K562 (cell line): ENCODE data around the gene ADAM19. TPM values are rescaled to one million over a fixed set of nuclear protein-coding genes. Genes with fewer than 3 reads are reported as not detected.
A peak's percentile ranks its signal among the peaks of the same experiment; 100 is the strongest.

Experiments used
- ATAC-seq: fragments of 200-7000 bp; cut with Tn5 transposase; 3 replicates; pipeline ENCODE4 v1.9.1; 2020; ENCODE audit warnings: moderate library complexity
- BruUV-seq: library from RNA; stranded (reverse); fragments of 400-500 nt; replicated peaks from 2 replicates; lab custom pipeline; 2021; lab: Mats Ljungman, UMichigan
- CTCF ChIA-PET: fragments of 300-600 bp; formaldehyde crosslinking; extraction: SDS; loops from one replicate; lab custom pipeline; 2021; ENCODE audit warnings: low intra/inter-chr PET ratio; lab: Yijun Ruan, JAX
- POLR2A ChIA-PET: fragments of 300-600, 350-650 bp; sonication (Branson Sonifier 250); formaldehyde crosslinking; extraction: SDS; loops from one replicate; lab custom pipeline; 2021; ENCODE audit warnings: antibody characterized with exemption, inconsistent platforms; lab: Yijun Ruan, JAX
- DNase-seq, 4 experiments: peaks; one replicate each; pipeline versions ENCODE4 v3.0.0 to v3.0.0-alpha.2; 2011 to 2018; ENCODE audit warnings: low spot score in 3 of 4, mixed read lengths in 3 of 4; ENCODE audit errors: extremely low read depth in 1 of 4
- FAIRE-seq: peaks from 2 replicates; lab custom pipeline; 2011; peaks lifted over from hg19 to GRCh38; lab: Jason Lieb, UNC
- H2AFZ ChIP-seq: 2 replicates; pipeline ENCODE4 v1.6.0; 2011; ENCODE audit warnings: low read depth, low read length, control low read depth, inconsistent platforms
- H3K27ac ChIP-seq: fragments of 200-600 bp; 3 replicates; pipeline ENCODE4 v1.8.0; 2011; ENCODE audit warnings: low read depth, mild to moderate bottlenecking, control low read depth, inconsistent platforms, low read length, moderate library complexity, mixed read lengths; ENCODE audit errors: extremely low read depth
- H3K27me3 ChIP-seq, 2 experiments: fragments of 300-600 bp in 1 of 2; 2 replicates in 1 of 2; 3 replicates in 1 of 2; pipeline versions ENCODE4 v1.6.0 to v1.8.0; 2011; ENCODE audit warnings: inconsistent platforms in 2 of 2, low read length in 2 of 2, mild to moderate bottlenecking in 1 of 2, mixed read lengths in 1 of 2, moderate library complexity in 1 of 2; ENCODE audit not compliant: control insufficient read depth in 2 of 2, insufficient read depth in 2 of 2
- H3K36me3 ChIP-seq: fragments of 300-600 bp; 3 replicates; pipeline ENCODE4 v1.8.0; 2011; ENCODE audit warnings: mild to moderate bottlenecking, low read length, inconsistent platforms; ENCODE audit not compliant: control insufficient read depth, insufficient read depth
- H3K4me1 ChIP-seq, 2 experiments: fragments of 200-600 bp in 1 of 2; replicated peaks in 1 of 2; 2 replicates in 1 of 2; 3 replicates in 1 of 2; pipeline versions ENCODE4 v1.5.1 to v1.8.0; 2011; ENCODE audit warnings: inconsistent platforms in 2 of 2, low read length in 2 of 2, mild to moderate bottlenecking in 1 of 2, mixed read lengths in 1 of 2, moderate library complexity in 1 of 2; ENCODE audit not compliant: control insufficient read depth in 2 of 2, insufficient read depth in 2 of 2
- H3K4me2 ChIP-seq: 2 replicates; pipeline ENCODE4 v1.6.1; 2011; ENCODE audit warnings: low read length, control low read depth, inconsistent platforms, mixed read lengths; ENCODE audit not compliant: insufficient read depth
- H3K4me3 ChIP-seq: fragments of 200-600 bp; sonication (generic), shearing (Covaris generic); 2 replicates; pipeline ENCODE4 v1.5.1; 2016; ENCODE audit warnings: control low read depth, inconsistent platforms
- H3K79me2 ChIP-seq: fragments of 200-600 bp; 3 replicates; pipeline ENCODE4 v1.8.0; 2011; ENCODE audit warnings: low read length, inconsistent platforms; ENCODE audit not compliant: control insufficient read depth, insufficient read depth
- H3K9ac ChIP-seq, 2 experiments: 2 replicates each; pipeline versions ENCODE4 v1.6.0 to v1.6.1; 2011; ENCODE audit warnings: low read depth in 2 of 2, low read length in 2 of 2, control low read depth in 1 of 2, inconsistent platforms in 1 of 2, mild to moderate bottlenecking in 1 of 2, mixed read lengths in 1 of 2; ENCODE audit not compliant: insufficient read depth in 1 of 2
- H3K9me1 ChIP-seq: one replicate; pipeline ENCODE4 v1.6.0; 2011; ENCODE audit warnings: inconsistent platforms, mild to moderate bottlenecking, low read length, moderate library complexity; ENCODE audit not compliant: control insufficient read depth, insufficient read depth
- H3K9me3 ChIP-seq: replicated peaks from 2 replicates; pipeline ENCODE4 v1.5.1; 2011; ENCODE audit warnings: low read depth, low read length, inconsistent platforms; ENCODE audit not compliant: control insufficient read depth, insufficient read depth
- H4K20me1 ChIP-seq: replicated peaks from 2 replicates; pipeline ENCODE4 v1.6.1; 2011; ENCODE audit warnings: low read length, inconsistent platforms, mixed read lengths; ENCODE audit not compliant: control insufficient read depth, insufficient read depth
- ADNP ChIP-seq: fragments of 200-800 bp; sonication (Bioruptor generic); IDR thresholded peaks from 2 replicates; pipeline ENCODE4 v1.6.1; 2016; ENCODE audit warnings: missing genetic modification characterization, missing compliant biosample characterization
- BCOR ChIP-seq: fragments of 450-650 bp; IDR thresholded peaks from 2 replicates; pipeline ENCODE4 v1.6.1; 2016
- DMBX1 ChIP-seq: fragments of 250-450 bp; sonication (Bioruptor Pico); IDR thresholded peaks from 2 replicates; pipeline ENCODE4 v1.8.0; 2022; ENCODE audit warnings: inconsistent platforms, mild to moderate bottlenecking, moderate library complexity, borderline replicate concordance
- GABPB1 ChIP-seq: sonication (generic); formaldehyde crosslinking; IDR thresholded peaks from 2 replicates; pipeline ENCODE4 v1.8.0; 2022; ENCODE audit warnings: mild to moderate bottlenecking, missing genetic modification reagents
- GABPB2 ChIP-seq: fragments of 250-450 bp; sonication (Bioruptor Pico); conservative IDR thresholded peaks from 2 replicates; pipeline ENCODE4 v1.5.1; 2021; ENCODE audit warnings: mild to moderate bottlenecking
- HDAC2 ChIP-seq: fragments of 450-650 bp; IDR thresholded peaks from 2 replicates; pipeline ENCODE4 v1.6.1; 2016; ENCODE audit warnings: mild to moderate bottlenecking
- HIVEP1 ChIP-seq: fragments of 250-450 bp; sonication (Bioruptor Pico); IDR thresholded peaks from 2 replicates; pipeline ENCODE4 v1.4.0; 2020; ENCODE audit warnings: mild to moderate bottlenecking
- HSF4 ChIP-seq: fragments of 250-450 bp; sonication (Bioruptor Pico); IDR thresholded peaks from 2 replicates; pipeline ENCODE4 v2.1.2; 2022; ENCODE audit warnings: mild to moderate bottlenecking, moderate library complexity, borderline replicate concordance
- IFI16 ChIP-seq: fragments of 250-450 bp; sonication (Bioruptor Pico); IDR thresholded peaks from 2 replicates; pipeline ENCODE4 v2.1.2; 2022; ENCODE audit warnings: mild to moderate bottlenecking, inconsistent platforms
- NCOR1 ChIP-seq: fragments of 450-650 bp; IDR thresholded peaks from 2 replicates; pipeline ENCODE4 v1.6.1; 2016; ENCODE audit warnings: mild to moderate bottlenecking, moderate library complexity
- NFXL1 ChIP-seq: fragments of 450-650 bp; formaldehyde crosslinking; IDR thresholded peaks from 2 replicates; pipeline ENCODE4 v1.4.0; 2021; ENCODE audit warnings: mild to moderate bottlenecking
- RBM22 ChIP-seq: fragments of 200-400 bp; formaldehyde crosslinking; IDR thresholded peaks from 2 replicates; pipeline ENCODE4 v1.6.1; 2018; ENCODE audit warnings: low read length, low read depth; ENCODE audit not compliant: poor library complexity, severe bottlenecking
- RNF2 ChIP-seq: sonication (generic); IDR thresholded peaks from 2 replicates; pipeline ENCODE4 v1.6.1; 2016
- SP2 ChIP-seq: IDR thresholded peaks from 2 replicates; pipeline ENCODE4 v1.6.1; 2011; ENCODE audit warnings: mild to moderate bottlenecking, low read depth, low read length, moderate library complexity; ENCODE audit not compliant: poor library complexity, severe bottlenecking; ENCODE audit errors: extremely low read depth
- ZFPM2 ChIP-seq: fragments of 250-450 bp; sonication (Bioruptor Pico); IDR thresholded peaks from 2 replicates; pipeline ENCODE4 v1.5.1; 2022; ENCODE audit warnings: mild to moderate bottlenecking
- ZNF124 ChIP-seq: sonication (generic); formaldehyde crosslinking; IDR thresholded peaks from 2 replicates; pipeline ENCODE4 v1.8.1; 2022; ENCODE audit warnings: missing genetic modification reagents
- ZNF41 ChIP-seq: fragments of 250-450 bp; sonication (Bioruptor Pico); conservative IDR thresholded peaks from 2 replicates; pipeline ENCODE4 v1.4.0; 2020; ENCODE audit warnings: mild to moderate bottlenecking
- ZNF780A ChIP-seq: fragments of 250-450 bp; sonication (Bioruptor Pico); IDR thresholded peaks from 2 replicates; pipeline ENCODE4 v1.5.0; 2021; ENCODE audit warnings: mild to moderate bottlenecking
- WGBS: fragments of 100-300 bp; shearing (Covaris generic); methylation state at CpG from one replicate; pipeline ENCODE4 v1.1.6; 2016; ENCODE audit warnings: low coverage, mixed read lengths; ENCODE audit not compliant: insufficient coverage; ENCODE audit errors: missing lambda C conversion rate; 5-methylcytosine and 5-hydroxymethylcytosine counted together
- in situ Hi-C: fragments of 300-500 bp; cut with MboI; formaldehyde crosslinking; loops from 4 replicates; pipeline ENCODE4 v1.15.0; 2018; ENCODE audit warnings: inconsistent platforms, mixed read lengths
- intact Hi-C: fragments of 100-400 bp; cut with micrococcal nuclease; formaldehyde crosslinking; loops from 2 replicates; pipeline ENCODE4 v1.14.2; 2022
- polyA plus RNA-seq, 8 experiments: library from polyadenylated mRNA; depleted of rRNA in 4 of 8; stranded (reverse) in 5 of 8; unstranded in 3 of 8; fragments of >200 nt; fragmentation: Nextera tagmentation in 2 of 8; fragmentation: Illumina TruSeq in 1 of 8; extraction: Ambion mirVana in 2 of 8; extraction: Trizol in 1 of 8; gene quantifications; 2 replicates each; pipeline versions ENCODE4 v1.2.1 to v1.2.3, GENCODE V29; 2011 to 2014; ENCODE audit warnings: inconsistent platforms in 1 of 8, missing spikeins in 1 of 8
- total RNA-seq, 7 experiments: library from RNA; depleted of rRNA in 6 of 7; stranded (reverse); fragments of >200 nt in 6 of 7; fragmentation: Illumina TruSeq in 2 of 7; extraction: Trizol in 2 of 7; gene quantifications; 2 replicates each; pipeline versions ENCODE4 v1.2.1 to v1.2.3, GENCODE V29; 2011 to 2021; ENCODE audit warnings: low replicate concordance in 1 of 7
- TF ChIP-seq, protein P1 (sequence below), 2 experiments: fragments of 200-800 bp in 1 of 2; sonication (Bioruptor generic) in 1 of 2; sonication (generic) in 1 of 2; formaldehyde crosslinking in 1 of 2; IDR thresholded peaks in 1 of 2; conservative IDR thresholded peaks in 1 of 2; 2 replicates each; pipeline versions ENCODE4 v1.5.0 to v1.6.1; 2016 to 2020; ENCODE audit warnings: missing compliant biosample characterization in 1 of 2, missing genetic modification characterization in 1 of 2, missing genetic modification reagents in 1 of 2
- TF ChIP-seq, protein P2 (sequence below): sonication (generic); formaldehyde crosslinking; IDR thresholded peaks from 2 replicates; pipeline ENCODE4 v1.8.0; 2022; ENCODE audit warnings: mild to moderate bottlenecking, missing genetic modification reagents

The ADAM19 gene
- total and polyA plus RNA-seq, 9 of the 15 experiments (the other 6 are each of a cell fraction or from before 2014, with no cell fraction given), result 0.11 to 1.1 (median 0.43) TPM

DNA sequence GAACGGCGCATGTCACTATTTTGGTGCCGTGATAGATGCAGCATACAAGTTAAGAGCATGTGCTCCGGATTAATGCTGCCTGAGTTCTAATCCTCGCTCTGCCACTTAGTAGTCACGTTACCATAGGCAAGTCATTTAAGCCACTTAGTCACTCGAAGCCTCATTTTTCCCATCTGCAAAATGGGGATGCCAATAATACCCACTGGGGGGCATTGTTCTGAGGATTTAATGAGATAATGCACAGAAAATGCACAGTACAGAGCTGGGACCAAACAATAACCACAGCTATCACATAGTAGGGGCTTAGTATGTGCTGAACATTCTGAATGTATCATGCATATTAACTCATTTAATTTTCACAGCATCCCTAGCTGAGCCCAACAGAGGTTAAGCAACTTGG lies 106.5 kb downstream of the ADAM19 start:
- in situ Hi-C loops, result no loop called here
- Histone ChIP-seq H3K9me3 (no peaks in the 10 kb centered on the region), H2AFZ (no peak overlapping the region), H3K27me3 (0 out of 5 replicates have a peak, but pooled peaks cover 0 to 6% of the 10 kb centered on the region in 2 experiments), H3K4me3 (no peak overlapping the region), H3K79me2 (no peaks in the 10 kb centered on the region), H4K20me1 (no peaks in the 10 kb centered on the region), H3K36me3 (no peaks in the 10 kb centered on the region), H3K4me1 (peaks cover 0 to 5% of the 10 kb centered on the region in 2 experiments; a peak in 2 of 5 replicates), H3K9me1 (no peaks in the 10 kb centered on the region), H3K27ac (no peak overlapping the region), H3K4me2 (no peak overlapping the region), H3K9ac (no peak overlapping the region)
- ChIA-PET POLR2A (no interaction called here), CTCF (interaction anchor here (0.9 kb wide), 1 partner anchor 275 kb away, joined by 3 read pairs; no protein-coding TSS in a partner anchor)
- ATAC-seq, result no peak
- BruUV-seq, result no TSS peak
- 20% methylated on average over 7 of the region's 7 CpGs for WGBS
- intact Hi-C loops, result no loop called here
- peak in 1 of 4 experiments; percentile 18 for DNase-seq
- FAIRE-seq, result no peak
- no peak for TF ChIP-seq RBM22
- TF ChIP-seq GABPB1 (CRISPR knock-in tag), result no peak
- TF ChIP-seq HSF4, result no peak
- TF ChIP-seq NCOR1, result no peak
- TF ChIP-seq, protein P1, sequence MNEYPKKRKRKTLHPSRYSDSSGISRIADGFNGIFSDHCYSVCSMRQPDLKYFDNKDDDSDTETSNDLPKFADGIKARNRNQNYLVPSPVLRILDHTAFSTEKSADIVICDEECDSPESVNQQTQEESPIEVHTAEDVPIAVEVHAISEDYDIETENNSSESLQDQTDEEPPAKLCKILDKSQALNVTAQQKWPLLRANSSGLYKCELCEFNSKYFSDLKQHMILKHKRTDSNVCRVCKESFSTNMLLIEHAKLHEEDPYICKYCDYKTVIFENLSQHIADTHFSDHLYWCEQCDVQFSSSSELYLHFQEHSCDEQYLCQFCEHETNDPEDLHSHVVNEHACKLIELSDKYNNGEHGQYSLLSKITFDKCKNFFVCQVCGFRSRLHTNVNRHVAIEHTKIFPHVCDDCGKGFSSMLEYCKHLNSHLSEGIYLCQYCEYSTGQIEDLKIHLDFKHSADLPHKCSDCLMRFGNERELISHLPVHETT (CRISPR knock-in tag; conservative IDR thresholded peaks at IDR 0.05 in 1 of 2, IDR thresholded peaks at IDR 0.05 in 1 of 2), result no peak
- TF ChIP-seq BCOR, result peak; percentile 78
- TF ChIP-seq RNF2, result no peak
- no peak for TF ChIP-seq ZNF124 (CRISPR knock-in tag)
- 0 out of 2 replicates have a peak, but pooled peaks have one; percentile 53 for TF ChIP-seq ADNP (tag)
- TF ChIP-seq SP2, result no peak
- no peak for TF ChIP-seq DMBX1 (CRISPR knock-in tag)
- no peak for TF ChIP-seq HIVEP1 (CRISPR knock-in tag)
- TF ChIP-seq NFXL1 (CRISPR knock-in tag), result no peak
- TF ChIP-seq HDAC2, result peak; percentile 24; the same call in 1 of the 2 replicates
- TF ChIP-seq IFI16 (CRISPR knock-in tag), result no peak
- TF ChIP-seq, protein P2, sequence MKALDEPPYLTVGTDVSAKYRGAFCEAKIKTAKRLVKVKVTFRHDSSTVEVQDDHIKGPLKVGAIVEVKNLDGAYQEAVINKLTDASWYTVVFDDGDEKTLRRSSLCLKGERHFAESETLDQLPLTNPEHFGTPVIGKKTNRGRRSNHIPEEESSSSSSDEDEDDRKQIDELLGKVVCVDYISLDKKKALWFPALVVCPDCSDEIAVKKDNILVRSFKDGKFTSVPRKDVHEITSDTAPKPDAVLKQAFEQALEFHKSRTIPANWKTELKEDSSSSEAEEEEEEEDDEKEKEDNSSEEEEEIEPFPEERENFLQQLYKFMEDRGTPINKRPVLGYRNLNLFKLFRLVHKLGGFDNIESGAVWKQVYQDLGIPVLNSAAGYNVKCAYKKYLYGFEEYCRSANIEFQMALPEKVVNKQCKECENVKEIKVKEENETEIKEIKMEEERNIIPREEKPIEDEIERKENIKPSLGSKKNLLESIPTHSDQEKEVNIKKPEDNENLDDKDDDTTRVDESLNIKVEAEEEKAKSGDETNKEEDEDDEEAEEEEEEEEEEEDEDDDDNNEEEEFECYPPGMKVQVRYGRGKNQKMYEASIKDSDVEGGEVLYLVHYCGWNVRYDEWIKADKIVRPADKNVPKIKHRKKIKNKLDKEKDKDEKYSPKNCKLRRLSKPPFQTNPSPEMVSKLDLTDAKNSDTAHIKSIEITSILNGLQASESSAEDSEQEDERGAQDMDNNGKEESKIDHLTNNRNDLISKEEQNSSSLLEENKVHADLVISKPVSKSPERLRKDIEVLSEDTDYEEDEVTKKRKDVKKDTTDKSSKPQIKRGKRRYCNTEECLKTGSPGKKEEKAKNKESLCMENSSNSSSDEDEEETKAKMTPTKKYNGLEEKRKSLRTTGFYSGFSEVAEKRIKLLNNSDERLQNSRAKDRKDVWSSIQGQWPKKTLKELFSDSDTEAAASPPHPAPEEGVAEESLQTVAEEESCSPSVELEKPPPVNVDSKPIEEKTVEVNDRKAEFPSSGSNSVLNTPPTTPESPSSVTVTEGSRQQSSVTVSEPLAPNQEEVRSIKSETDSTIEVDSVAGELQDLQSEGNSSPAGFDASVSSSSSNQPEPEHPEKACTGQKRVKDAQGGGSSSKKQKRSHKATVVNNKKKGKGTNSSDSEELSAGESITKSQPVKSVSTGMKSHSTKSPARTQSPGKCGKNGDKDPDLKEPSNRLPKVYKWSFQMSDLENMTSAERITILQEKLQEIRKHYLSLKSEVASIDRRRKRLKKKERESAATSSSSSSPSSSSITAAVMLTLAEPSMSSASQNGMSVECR, result no peak
- no peak for TF ChIP-seq ZFPM2 (CRISPR knock-in tag)
- no peak for TF ChIP-seq ZNF41
- TF ChIP-seq ZNF780A (CRISPR knock-in tag), result no peak
- no peak for TF ChIP-seq GABPB2 (CRISPR knock-in tag)
